SK-N-SH treated with all-trans-retinoic acid at 6 μM for 48 hours (cell line): ENCODE results near the gene SMARCE1.

Experiments used
- BACH2 ChIP-seq: fragments of 250-450 bp; sonication (Bioruptor Pico); IDR thresholded peaks from 2 replicates; pipeline ENCODE4 v1.9.0; 2021; ENCODE audit warnings: mild to moderate bottlenecking, borderline replicate concordance
- GLIS3 ChIP-seq: fragments of 250-450 bp; sonication (Bioruptor Pico); IDR thresholded peaks from 2 replicates; pipeline ENCODE4 v1.5.0; 2020; ENCODE audit warnings: mild to moderate bottlenecking, moderate library complexity
- RARB ChIP-seq: fragments of 250-450 bp; sonication (Bioruptor Pico); IDR thresholded peaks from 2 replicates; pipeline ENCODE4 v1.8.0; 2021; ENCODE audit warnings: mild to moderate bottlenecking, moderate library complexity
- SNAI2 ChIP-seq: fragments of 250-450 bp; sonication (Bioruptor Pico); IDR thresholded peaks from 2 replicates; pipeline ENCODE4 v1.5.0; 2020; ENCODE audit warnings: mild to moderate bottlenecking, moderate library complexity
- ZC3H10 ChIP-seq: fragments of 250-450 bp; sonication (Bioruptor Pico); IDR thresholded peaks from 2 replicates; pipeline ENCODE4 v1.5.1; 2021; ENCODE audit warnings: mild to moderate bottlenecking, moderate library complexity
- ZFP3 ChIP-seq: fragments of 250-450 bp; sonication (Bioruptor Pico); IDR thresholded peaks from 2 replicates; pipeline ENCODE4 v1.5.0; 2020; ENCODE audit warnings: mild to moderate bottlenecking, moderate library complexity
- ZFP30 ChIP-seq: fragments of 450-650 bp; formaldehyde crosslinking; IDR thresholded peaks from 2 replicates; pipeline ENCODE4 v1.5.0; 2022; ENCODE audit warnings: mild to moderate bottlenecking, moderate library complexity
- ZNF70 ChIP-seq: fragments of 450-650 bp; formaldehyde crosslinking; IDR thresholded peaks from 2 replicates; pipeline ENCODE4 v1.5.0; 2020; ENCODE audit warnings: mild to moderate bottlenecking, moderate library complexity
- TF ChIP-seq, protein P1 (sequence below): fragments of 250-450 bp; sonication (Bioruptor Pico); IDR thresholded peaks from 2 replicates; pipeline ENCODE4 v1.8.0; 2020; ENCODE audit warnings: mild to moderate bottlenecking, moderate library complexity, borderline replicate concordance
- TF ChIP-seq, protein P2 (sequence below): fragments of 250-450 bp; sonication (Bioruptor Pico); IDR thresholded peaks from 2 replicates; pipeline ENCODE4 v1.5.1; 2020; ENCODE audit warnings: low read depth, mild to moderate bottlenecking, moderate library complexity

DNA sequence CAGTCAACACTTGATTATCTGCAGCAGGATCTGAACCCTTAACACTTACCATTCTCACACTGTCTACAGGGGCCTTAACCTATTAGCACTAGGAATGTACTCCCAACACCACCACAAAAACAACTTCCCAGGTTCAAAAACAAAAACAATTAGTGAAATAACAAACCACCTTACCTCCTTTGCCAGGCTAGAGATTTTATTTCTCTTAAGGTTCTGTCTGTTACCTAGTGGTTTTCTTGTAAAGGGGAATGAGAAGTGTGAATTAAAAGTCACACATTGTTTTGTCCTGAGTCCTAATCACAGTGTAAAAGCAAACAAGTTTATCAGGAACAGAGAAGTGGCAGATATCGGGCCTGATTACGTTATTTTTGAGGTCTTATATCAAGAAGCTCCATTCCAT, 9.7 kb downstream of the SMARCE1 start:
- TF ChIP-seq SNAI2 (no peak), ZFP30 (CRISPR knock-in tag) (no peak), ZC3H10 (CRISPR knock-in tag) (no peak), ZFP3 (CRISPR knock-in tag) (no peak), GLIS3 (no peak), ZNF70 (CRISPR knock-in tag) (no peak), BACH2 (no peak), RARB (no peak)
- TF ChIP-seq, protein P1, sequence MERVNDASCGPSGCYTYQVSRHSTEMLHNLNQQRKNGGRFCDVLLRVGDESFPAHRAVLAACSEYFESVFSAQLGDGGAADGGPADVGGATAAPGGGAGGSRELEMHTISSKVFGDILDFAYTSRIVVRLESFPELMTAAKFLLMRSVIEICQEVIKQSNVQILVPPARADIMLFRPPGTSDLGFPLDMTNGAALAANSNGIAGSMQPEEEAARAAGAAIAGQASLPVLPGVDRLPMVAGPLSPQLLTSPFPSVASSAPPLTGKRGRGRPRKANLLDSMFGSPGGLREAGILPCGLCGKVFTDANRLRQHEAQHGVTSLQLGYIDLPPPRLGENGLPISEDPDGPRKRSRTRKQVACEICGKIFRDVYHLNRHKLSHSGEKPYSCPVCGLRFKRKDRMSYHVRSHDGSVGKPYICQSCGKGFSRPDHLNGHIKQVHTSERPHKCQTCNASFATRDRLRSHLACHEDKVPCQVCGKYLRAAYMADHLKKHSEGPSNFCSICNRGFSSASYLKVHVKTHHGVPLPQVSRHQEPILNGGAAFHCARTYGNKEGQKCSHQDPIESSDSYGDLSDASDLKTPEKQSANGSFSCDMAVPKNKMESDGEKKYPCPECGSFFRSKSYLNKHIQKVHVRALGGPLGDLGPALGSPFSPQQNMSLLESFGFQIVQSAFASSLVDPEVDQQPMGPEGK (CRISPR knock-in tag) = no peak
- TF ChIP-seq, protein P2, sequence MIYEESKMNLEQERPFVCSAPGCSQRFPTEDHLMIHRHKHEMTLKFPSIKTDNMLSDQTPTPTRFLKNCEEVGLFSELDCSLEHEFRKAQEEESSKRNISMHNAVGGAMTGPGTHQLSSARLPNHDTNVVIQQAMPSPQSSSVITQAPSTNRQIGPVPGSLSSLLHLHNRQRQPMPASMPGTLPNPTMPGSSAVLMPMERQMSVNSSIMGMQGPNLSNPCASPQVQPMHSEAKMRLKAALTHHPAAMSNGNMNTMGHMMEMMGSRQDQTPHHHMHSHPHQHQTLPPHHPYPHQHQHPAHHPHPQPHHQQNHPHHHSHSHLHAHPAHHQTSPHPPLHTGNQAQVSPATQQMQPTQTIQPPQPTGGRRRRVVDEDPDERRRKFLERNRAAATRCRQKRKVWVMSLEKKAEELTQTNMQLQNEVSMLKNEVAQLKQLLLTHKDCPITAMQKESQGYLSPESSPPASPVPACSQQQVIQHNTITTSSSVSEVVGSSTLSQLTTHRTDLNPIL (CRISPR knock-in tag) = no peak
